B cell (primary cell): ENCODE measurements around the gene NIF3L1.

Experiments
- CTCF ChIP-seq: fragments of 200-600 bp; IDR thresholded peaks from one replicate; pipeline ENCODE4 v1.8.0; 2022; ENCODE audit warnings: antibody characterized with exemption, mild to moderate bottlenecking
- EZH2 ChIP-seq: IDR thresholded peaks from 2 replicates; pipeline ENCODE4 v1.6.1; 2012; ENCODE audit warnings: borderline replicate concordance, low read depth, mild to moderate bottlenecking, moderate library complexity, low read length; ENCODE audit not compliant: insufficient read depth, poor library complexity, severe bottlenecking

- peak; percentile 11 for TF ChIP-seq CTCF
- no peak for TF ChIP-seq EZH2
These were observed 41.2 kb upstream of the NIF3L1 start for GRCh38 chr2:200847939-200848338.
